Activated T-helper 17 cell treated with anti-CD3 and anti-CD28 coated beads, Interleukin-2, amount 50 U/mL, for 72 hours (primary cell): ENCODE results near the gene MUC16. TPM values are rescaled to one million over a fixed set of nuclear protein-coding genes. Genes with fewer than 3 reads are reported as not detected.

Experiments used
- ATAC-seq: fragments of 150-1000 bp; cut with Tn5 transposase; replicated peaks from 2 replicates; pipeline ENCODE4 v1.10.0; 2021; ENCODE audit warnings: mild to moderate bottlenecking, moderate library complexity
- H3K27ac Mint-ChIP-seq: one replicate; pipeline ENCODE4 v1.8.0; 2022; ENCODE audit warnings: mixed read lengths
- H3K27me3 Mint-ChIP-seq: one replicate; pipeline ENCODE4 v1.8.0; 2022; ENCODE audit warnings: mixed read lengths
- H3K36me3 Mint-ChIP-seq: one replicate; pipeline ENCODE4 v1.8.0; 2022; ENCODE audit warnings: low read depth, mild to moderate bottlenecking, mixed read lengths
- H3K4me1 Mint-ChIP-seq: one replicate; pipeline ENCODE4 v1.8.0; 2022; ENCODE audit warnings: mixed read lengths
- H3K4me3 Mint-ChIP-seq: one replicate; pipeline ENCODE4 v1.8.0; 2022; ENCODE audit warnings: mild to moderate bottlenecking, mixed read lengths
- H3K9me3 Mint-ChIP-seq: one replicate; pipeline ENCODE4 v1.8.0; 2022; ENCODE audit warnings: mixed read lengths
- total RNA-seq, 2 donors: library from RNA; stranded (reverse); gene quantifications; one replicate each; pipeline ENCODE4 v1.2.3, GENCODE V29; 2022

Gene MUC16
- total RNA-seq, 2 donors from 2014 or later, result 0.02 to 0.21 TPM

GRCh38 chr19:9037400-9038062, 27.3 kb upstream of the MUC16 start:
- H3K4me1 Mint-ChIP-seq, result no peaks in the 10 kb centered on the region
- no peaks in the 10 kb centered on the region for H3K9me3 Mint-ChIP-seq
- H3K27ac Mint-ChIP-seq, result no peak overlapping the region
- ATAC-seq, result no peak
- no peaks in the 10 kb centered on the region for H3K36me3 Mint-ChIP-seq
- H3K27me3 Mint-ChIP-seq, result peaks cover 21% of the 10 kb centered on the region
- no peak overlapping the region for H3K4me3 Mint-ChIP-seq

- no peak for ATAC-seq
- Mint-ChIP-seq H3K27me3 (peaks cover 16% of the 10 kb centered on the region), H3K27ac (no peak overlapping the region), H3K4me3 (no peak overlapping the region), H3K36me3 (no peaks in the 10 kb centered on the region), H3K9me3 (no peaks in the 10 kb centered on the region), H3K4me1 (no peaks in the 10 kb centered on the region)
These were observed 22.0 kb upstream of the MUC16 start for GRCh38 chr19:9032136-9032631.

GRCh38 chr19:9018163-9018875, 8.1 kb upstream of the MUC16 start:
- Mint-ChIP-seq H3K4me3 (no peak overlapping the region), H3K4me1 (no peaks in the 10 kb centered on the region), H3K36me3 (no peaks in the 10 kb centered on the region), H3K27ac (no peak overlapping the region), H3K27me3 (peaks cover 16% of the 10 kb centered on the region), H3K9me3 (no peaks in the 10 kb centered on the region)
- ATAC-seq, result no peak

- peaks cover 17% of the 10 kb centered on the region for H3K27me3 Mint-ChIP-seq
- no peak for ATAC-seq
- no peaks in the 10 kb centered on the region for H3K4me1 Mint-ChIP-seq
- no peaks in the 10 kb centered on the region for H3K9me3 Mint-ChIP-seq
- no peak overlapping the region for H3K4me3 Mint-ChIP-seq
- H3K27ac Mint-ChIP-seq, result no peak overlapping the region
- no peaks in the 10 kb centered on the region for H3K36me3 Mint-ChIP-seq
These were observed 4.6 kb upstream of the MUC16 start for GRCh38 chr19:9014803-9015202.

GRCh38 chr19:9013988-9014387, 3.8 kb upstream of the MUC16 start:
- H3K4me3 Mint-ChIP-seq, result no peak overlapping the region
- H3K36me3 Mint-ChIP-seq, result no peaks in the 10 kb centered on the region
- H3K4me1 Mint-ChIP-seq, result no peaks in the 10 kb centered on the region
- H3K27me3 Mint-ChIP-seq, result peaks cover 24% of the 10 kb centered on the region
- ATAC-seq, result no peak
- H3K9me3 Mint-ChIP-seq, result no peaks in the 10 kb centered on the region
- no peak overlapping the region for H3K27ac Mint-ChIP-seq

- Mint-ChIP-seq H3K4me1 (no peaks in the 10 kb centered on the region), H3K4me3 (no peak overlapping the region), H3K9me3 (no peaks in the 10 kb centered on the region), H3K36me3 (no peaks in the 10 kb centered on the region), H3K27ac (no peak overlapping the region), H3K27me3 (peaks cover 20% of the 10 kb centered on the region)
- no peak for ATAC-seq
These were observed 1.7 kb upstream of the MUC16 start for GRCh38 chr19:9011875-9012274.

GRCh38 chr19:9010693-9011092, 484 bp upstream of the MUC16 start:
- Mint-ChIP-seq H3K4me3 (no peak overlapping the region), H3K27ac (no peak overlapping the region)

GRCh38 chr19:9009431-9009830, 778 bp downstream of the MUC16 start:
- no peaks in the 10 kb centered on the region for H3K4me1 Mint-ChIP-seq
- H3K4me3 Mint-ChIP-seq, result no peak overlapping the region
- no peaks in the 10 kb centered on the region for H3K9me3 Mint-ChIP-seq
- peaks cover 16% of the 10 kb centered on the region for H3K27me3 Mint-ChIP-seq
- no peaks in the 10 kb centered on the region for H3K36me3 Mint-ChIP-seq
- no peak for ATAC-seq
- no peak overlapping the region for H3K27ac Mint-ChIP-seq

More at GRCh38 chr19:9010693-9011092, 484 bp upstream of the MUC16 start:
- Mint-ChIP-seq H3K9me3 (no peaks in the 10 kb centered on the region), H3K36me3 (no peaks in the 10 kb centered on the region), H3K27me3 (peaks cover 20% of the 10 kb centered on the region), H3K4me1 (no peaks in the 10 kb centered on the region)
- ATAC-seq, result no peak

GRCh38 chr19:9008667-9009066, 1.5 kb downstream of the MUC16 start:
- H3K4me3 Mint-ChIP-seq, result no peak overlapping the region

GRCh38 chr19:9000933-9001332, 9.3 kb downstream of the MUC16 start:
- H3K4me3 Mint-ChIP-seq, result no peak overlapping the region
- H3K27me3 Mint-ChIP-seq, result peaks cover 20% of the 10 kb centered on the region
- no peak overlapping the region for H3K27ac Mint-ChIP-seq
- H3K9me3 Mint-ChIP-seq, result no peaks in the 10 kb centered on the region
- H3K4me1 Mint-ChIP-seq, result no peaks in the 10 kb centered on the region
- no peaks in the 10 kb centered on the region for H3K36me3 Mint-ChIP-seq
- no peak for ATAC-seq

More at GRCh38 chr19:9008667-9009066, 1.5 kb downstream of the MUC16 start:
- H3K27me3 Mint-ChIP-seq, result peaks cover 12% of the 10 kb centered on the region
- no peaks in the 10 kb centered on the region for H3K36me3 Mint-ChIP-seq
- no peaks in the 10 kb centered on the region for H3K9me3 Mint-ChIP-seq
- no peaks in the 10 kb centered on the region for H3K4me1 Mint-ChIP-seq
- H3K27ac Mint-ChIP-seq, result no peak overlapping the region
- ATAC-seq, result peak; percentile 9

GRCh38 chr19:8988204-8988603, 22.0 kb downstream of the MUC16 start:
- H3K9me3 Mint-ChIP-seq, result no peaks in the 10 kb centered on the region
- ATAC-seq, result no peak
- no peaks in the 10 kb centered on the region for H3K4me1 Mint-ChIP-seq
- H3K36me3 Mint-ChIP-seq, result no peaks in the 10 kb centered on the region
- H3K4me3 Mint-ChIP-seq, result no peak overlapping the region
- no peak overlapping the region for H3K27ac Mint-ChIP-seq
- H3K27me3 Mint-ChIP-seq, result no peaks in the 10 kb centered on the region

- no peak for ATAC-seq
- no peak overlapping the region for H3K27ac Mint-ChIP-seq
- H3K4me1 Mint-ChIP-seq, result no peaks in the 10 kb centered on the region
- H3K36me3 Mint-ChIP-seq, result no peaks in the 10 kb centered on the region
- no peak overlapping the region for H3K4me3 Mint-ChIP-seq
- H3K9me3 Mint-ChIP-seq, result no peaks in the 10 kb centered on the region
- peaks cover under 1% of the 10 kb centered on the region for H3K27me3 Mint-ChIP-seq
These were observed 23.9 kb downstream of the MUC16 start for GRCh38 chr19:8986296-8986695.

- no peaks in the 10 kb centered on the region for H3K36me3 Mint-ChIP-seq
- peaks cover 8% of the 10 kb centered on the region for H3K9me3 Mint-ChIP-seq
- no peaks in the 10 kb centered on the region for H3K4me1 Mint-ChIP-seq
- H3K27ac Mint-ChIP-seq, result no peak overlapping the region
- H3K4me3 Mint-ChIP-seq, result no peak overlapping the region
- peaks cover 28% of the 10 kb centered on the region for H3K27me3 Mint-ChIP-seq
- no peak for ATAC-seq
These were observed 36.6 kb downstream of the MUC16 start for GRCh38 chr19:8973501-8974091.

GRCh38 chr19:8965887-8966286, 44.3 kb downstream of the MUC16 start:
- peaks cover 22% of the 10 kb centered on the region for H3K27me3 Mint-ChIP-seq
- H3K9me3 Mint-ChIP-seq, result no peaks in the 10 kb centered on the region
- no peak overlapping the region for H3K27ac Mint-ChIP-seq
- no peak overlapping the region for H3K4me3 Mint-ChIP-seq
- H3K36me3 Mint-ChIP-seq, result no peaks in the 10 kb centered on the region
- H3K4me1 Mint-ChIP-seq, result no peaks in the 10 kb centered on the region
- ATAC-seq, result no peak
